VCaP (cell line): ENCODE measurements around the gene PAXX.

Experiments used
- H3K27ac ChIP-seq: fragments of 450-650 bp; 2 replicates; pipeline ENCODE4 v1.5.1; 2017
- TF ChIP-seq, protein P1 (sequence below): fragments of 450-650 bp; conservative IDR thresholded peaks from 2 replicates; pipeline ENCODE4 v1.5.1; 2017; ENCODE audit warnings: mild to moderate bottlenecking, moderate library complexity

The PAXX gene

GRCh38 chr9:137042751-137043727, 50.8 kb downstream of the PAXX start:
- TF ChIP-seq, protein P1, sequence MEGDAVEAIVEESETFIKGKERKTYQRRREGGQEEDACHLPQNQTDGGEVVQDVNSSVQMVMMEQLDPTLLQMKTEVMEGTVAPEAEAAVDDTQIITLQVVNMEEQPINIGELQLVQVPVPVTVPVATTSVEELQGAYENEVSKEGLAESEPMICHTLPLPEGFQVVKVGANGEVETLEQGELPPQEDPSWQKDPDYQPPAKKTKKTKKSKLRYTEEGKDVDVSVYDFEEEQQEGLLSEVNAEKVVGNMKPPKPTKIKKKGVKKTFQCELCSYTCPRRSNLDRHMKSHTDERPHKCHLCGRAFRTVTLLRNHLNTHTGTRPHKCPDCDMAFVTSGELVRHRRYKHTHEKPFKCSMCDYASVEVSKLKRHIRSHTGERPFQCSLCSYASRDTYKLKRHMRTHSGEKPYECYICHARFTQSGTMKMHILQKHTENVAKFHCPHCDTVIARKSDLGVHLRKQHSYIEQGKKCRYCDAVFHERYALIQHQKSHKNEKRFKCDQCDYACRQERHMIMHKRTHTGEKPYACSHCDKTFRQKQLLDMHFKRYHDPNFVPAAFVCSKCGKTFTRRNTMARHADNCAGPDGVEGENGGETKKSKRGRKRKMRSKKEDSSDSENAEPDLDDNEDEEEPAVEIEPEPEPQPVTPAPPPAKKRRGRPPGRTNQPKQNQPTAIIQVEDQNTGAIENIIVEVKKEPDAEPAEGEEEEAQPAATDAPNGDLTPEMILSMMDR, result no peak
- H3K27ac ChIP-seq, result peak overlapping the region; percentile 99
